Activated T-helper 1 cell treated with Interleukin-2 at 50 U/mL for 16 hours (primary cell): ENCODE results near the gene ACTL6A.

Experiments used
- DNase-seq: peaks from one replicate; pipeline ENCODE4 v3.0.0-alpha.2; 2020; ENCODE audit warnings: low read depth

Gene ACTL6A

GRCh38 chr3:179591313-179591712 is 28.6 kb downstream of the ACTL6A start:
- no peak for DNase-seq

GRCh38 chr3:179599531-179599930 is 36.8 kb downstream of the ACTL6A start:
- no peak for DNase-seq

DNA sequence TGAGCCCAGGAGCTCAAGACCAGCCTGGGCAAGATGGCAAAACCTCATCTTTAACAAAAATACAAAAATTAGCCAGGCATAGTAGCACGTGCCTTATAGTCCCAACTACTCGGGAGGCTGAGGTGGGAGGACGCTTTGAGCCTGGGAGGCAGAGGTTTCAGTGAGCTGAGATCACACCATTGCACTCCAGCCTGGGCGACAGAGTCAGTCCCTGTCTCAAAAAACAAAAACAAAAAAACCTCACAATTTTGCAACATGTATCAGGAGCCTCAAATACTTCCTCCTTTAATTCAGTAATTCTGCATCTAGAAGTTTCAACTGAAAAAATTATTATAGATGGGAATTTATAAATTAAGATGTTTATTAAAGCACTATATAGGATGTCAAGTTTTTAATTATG is 40.6 kb downstream of the ACTL6A start:
- DNase-seq: no peak

DNA sequence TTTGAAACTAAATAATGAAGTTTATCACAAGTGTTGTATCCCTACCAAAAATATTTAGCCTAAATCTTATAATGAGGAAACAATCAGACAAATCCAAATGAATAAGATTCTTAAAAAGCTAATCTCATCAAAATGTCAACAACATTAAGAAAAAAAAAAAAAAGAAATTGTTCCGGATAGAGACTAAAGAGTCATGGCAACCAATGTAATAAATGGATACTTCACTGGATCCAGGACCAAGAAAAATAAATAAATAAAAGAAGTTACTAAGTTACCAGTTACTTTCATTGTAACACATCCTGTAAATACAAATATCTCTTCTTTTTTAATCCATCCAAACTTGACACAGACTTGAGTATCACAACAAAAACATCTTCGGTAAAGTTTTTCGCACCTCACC is 41.1 kb downstream of the ACTL6A start:
- DNase-seq: no peak

DNA sequence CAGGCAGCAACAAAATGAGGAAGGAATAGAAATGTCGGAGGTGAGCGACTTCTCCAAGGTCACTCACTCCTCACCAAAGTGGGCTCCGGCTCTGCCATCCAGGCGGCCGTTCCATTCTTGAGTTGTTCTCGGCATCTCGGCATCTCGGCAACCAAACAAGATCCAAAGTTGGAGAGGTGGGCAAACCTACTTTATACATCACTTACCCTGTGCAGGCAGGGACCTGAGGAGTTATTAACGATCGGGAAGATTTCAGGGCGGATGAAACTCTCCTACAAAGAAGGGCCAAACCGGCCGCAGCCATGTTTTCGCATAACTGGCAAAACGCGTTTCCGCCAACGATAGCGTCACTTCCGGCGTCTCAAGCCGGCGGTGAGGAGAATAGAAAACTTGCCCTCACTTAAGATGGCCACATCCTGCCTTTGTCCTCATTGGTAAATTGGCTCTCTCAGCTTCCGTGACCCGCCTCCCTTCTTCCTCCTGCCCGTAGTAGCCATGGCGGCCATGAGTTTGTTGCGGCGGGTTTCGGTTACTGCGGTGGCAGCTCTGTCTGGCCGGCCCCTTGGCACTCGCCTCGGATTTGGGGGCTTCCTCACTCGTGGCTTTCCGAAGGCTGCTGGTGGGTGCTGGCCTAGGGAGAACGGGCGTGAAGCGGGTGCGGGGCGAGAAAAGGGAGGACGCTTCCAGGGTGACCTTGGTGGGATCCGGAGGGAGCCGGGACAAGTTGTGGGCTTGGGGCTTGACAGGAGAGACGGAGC is 41.8 kb downstream of the ACTL6A start, which contains the start of the genes MRPL47 and NDUFB5:
Gene MRPL47 (minus strand): TSS at position 318 of the 758 bp plus-strand sequence. CDS start 14 bp downstream, at position 304.
Gene NDUFB5 (plus strand): TSS at position 474 of the 758 bp plus-strand sequence. CDS start 22 bp downstream, at position 496.
- DNase-seq: peak; percentile 84

- no peak for DNase-seq
Measured at GRCh38 chr3:179606534-179607085, 43.9 kb downstream of the ACTL6A start.

DNA sequence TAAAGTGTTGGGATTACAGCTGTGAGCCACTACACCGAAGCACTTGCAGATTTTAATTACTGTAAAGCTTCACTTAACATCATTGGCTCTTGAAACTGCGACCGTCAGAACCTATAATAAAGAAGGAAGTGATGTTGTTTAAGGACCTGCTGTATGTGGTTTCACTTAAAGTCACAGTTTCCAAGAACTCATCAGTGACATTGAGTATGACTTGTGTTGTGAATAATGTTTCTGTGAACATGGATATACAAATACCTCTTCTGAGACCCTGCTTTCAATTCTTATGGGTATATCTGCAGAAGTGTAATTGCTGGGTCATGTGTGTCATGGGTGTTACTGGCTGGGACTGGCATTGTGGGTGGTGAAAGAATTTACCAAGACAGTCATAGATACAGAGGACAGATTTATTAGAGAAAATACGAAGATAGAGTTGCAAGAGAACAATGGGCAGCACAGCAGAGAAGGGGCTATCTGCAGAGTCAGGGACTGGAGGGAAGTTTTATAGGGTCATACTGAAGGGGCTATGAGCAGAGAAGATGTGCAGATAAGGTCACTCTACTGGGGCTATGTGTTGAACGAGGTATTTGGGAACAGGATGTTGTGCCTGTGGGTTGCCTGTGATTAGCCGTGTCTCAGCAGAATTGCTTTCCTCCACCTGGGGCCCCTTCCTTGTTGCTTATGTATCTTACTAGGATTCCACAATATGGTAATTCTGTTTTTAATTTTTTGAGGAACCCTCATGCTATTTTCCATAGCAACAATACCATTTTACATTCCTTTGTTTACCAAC is 46.4 kb downstream of the ACTL6A start:
- DNase-seq: no peak

DNA sequence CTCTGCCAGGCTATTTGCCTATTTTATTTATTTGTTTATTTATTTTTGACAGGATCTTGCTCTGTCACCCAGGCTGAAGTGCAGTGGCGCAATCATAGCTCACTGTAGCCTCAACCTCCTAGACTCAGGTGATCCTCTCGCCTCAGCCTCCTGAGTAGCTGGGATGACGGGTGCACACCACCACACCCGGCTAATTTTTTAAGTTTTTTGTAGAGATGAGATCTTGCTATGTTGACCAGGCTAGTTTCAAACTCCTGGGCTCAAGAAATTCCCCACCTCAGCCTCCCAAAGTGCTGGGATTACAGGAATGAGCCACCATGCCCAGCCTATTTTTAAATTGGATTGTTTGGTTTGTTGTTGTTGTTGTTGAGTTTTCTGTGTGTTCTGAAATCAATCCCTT is 47.3 kb downstream of the ACTL6A start:
- no peak for DNase-seq

DNA sequence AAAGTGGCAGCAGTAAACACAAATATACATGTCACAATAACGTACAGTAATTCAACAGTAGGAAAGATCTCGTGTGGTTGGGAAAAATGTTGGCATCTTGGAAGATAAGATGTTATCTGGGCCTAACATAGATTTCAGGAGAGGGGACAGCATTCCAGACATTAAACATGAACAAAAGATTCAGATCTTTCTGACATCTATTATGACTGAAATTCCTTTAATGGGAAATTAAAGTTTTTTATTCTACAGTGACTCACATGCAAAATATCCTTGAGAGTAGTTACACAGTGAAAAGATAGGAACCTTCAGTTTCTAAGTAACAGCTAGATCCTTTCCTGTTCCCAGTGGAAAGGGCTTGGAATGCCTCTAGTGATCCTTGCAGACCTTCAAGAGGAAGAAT is 51.1 kb downstream of the ACTL6A start:
- no peak for DNase-seq

DNA sequence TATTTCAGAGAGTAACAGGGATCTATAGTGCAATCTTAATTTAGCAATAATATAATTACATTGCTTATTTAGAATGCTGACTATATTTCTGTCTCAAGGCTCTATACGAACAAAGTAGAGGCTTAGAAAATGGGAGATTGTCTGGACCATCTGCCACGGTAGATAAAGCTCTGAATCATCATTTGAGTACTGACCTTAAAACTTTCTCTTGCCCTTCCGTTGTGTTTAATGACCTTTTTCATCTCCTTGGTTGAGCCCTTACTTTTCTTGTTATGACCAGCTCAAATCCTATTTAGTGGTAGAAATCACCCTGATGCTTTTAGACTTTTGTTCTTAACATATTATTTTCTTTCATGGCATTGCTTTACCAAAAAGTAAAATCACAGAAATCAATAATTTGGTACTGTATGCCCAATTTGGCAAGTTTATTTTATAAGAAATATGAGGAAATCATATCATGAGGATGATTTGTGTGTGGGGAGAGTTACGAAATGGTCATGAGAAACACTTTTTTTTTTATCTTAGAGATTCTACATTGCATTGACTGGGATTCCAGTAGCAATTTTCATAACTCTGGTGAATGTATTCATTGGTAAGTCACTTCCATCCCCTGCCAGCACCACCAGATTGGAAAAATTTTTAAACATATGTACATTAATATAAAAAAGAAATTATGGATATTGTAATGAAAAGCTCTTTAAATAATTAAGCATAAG is 52.9 kb downstream of the ACTL6A start:
- DNase-seq: no peak

GRCh38 chr3:179622023-179622422 is 59.3 kb downstream of the ACTL6A start:
- DNase-seq: no peak

- no peak for DNase-seq
Measured at GRCh38 chr3:179624451-179624850, 61.7 kb downstream of the ACTL6A start.

DNA sequence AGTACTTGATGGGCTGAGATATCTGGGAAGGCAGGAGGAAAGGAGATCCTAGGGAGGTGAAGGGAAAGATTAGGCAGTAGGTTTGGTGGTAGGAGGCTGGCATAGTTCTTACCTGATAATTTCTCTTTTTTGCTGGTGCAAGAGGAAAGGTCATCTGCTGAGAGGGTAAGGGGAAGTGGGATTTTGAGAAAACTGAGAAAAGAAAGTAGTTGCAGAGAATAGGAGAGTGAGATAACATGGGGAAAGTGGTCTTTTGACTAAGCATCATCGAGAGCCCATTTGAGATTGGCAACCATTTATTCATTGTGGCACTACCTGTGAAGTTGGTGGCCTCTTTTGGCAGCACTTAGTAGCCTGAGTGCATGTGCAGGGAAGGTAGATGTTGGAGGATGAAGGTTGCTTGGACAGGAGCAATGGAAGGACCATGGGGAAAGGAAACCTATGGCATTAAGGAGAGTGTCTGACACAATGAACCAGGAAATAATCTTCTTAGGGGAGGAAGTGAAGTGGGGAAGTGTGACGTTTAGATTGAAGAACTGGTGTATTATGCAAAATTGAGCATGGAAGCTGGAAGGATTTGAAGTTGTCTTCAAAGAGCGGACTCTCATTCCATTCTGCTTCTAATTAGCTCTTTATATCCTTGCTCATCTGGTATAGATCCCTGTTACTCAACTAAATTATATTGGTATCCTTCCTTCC is 68.2 kb downstream of the ACTL6A start:
- DNase-seq: no peak
